CD4-positive, CD25-positive, alpha-beta regulatory T cell (primary cell): ENCODE results near the gene B3GNT2. TPM values are rescaled to one million over a fixed set of nuclear protein-coding genes. Genes with fewer than 3 reads are reported as not detected.

ENCODE experiments used
- ATAC-seq, 2 donors: fragments of 150-1000 bp; cut with Tn5 transposase; one replicate each; pipeline ENCODE4 v1.10.0; 2021; ENCODE audit warnings: low read depth in 2 of 2, moderate number of reproducible peaks in 2 of 2, moderate library complexity in 1 of 2
- DNase-seq, 3 donors: peaks; one replicate each; pipeline versions ENCODE4 v3.0.0 to v3.0.0-alpha.2; 2012 to 2022; ENCODE audit warnings: mixed read lengths in 1 of 3
- H3K27ac ChIP-seq: one replicate; pipeline ENCODE4 v1.7.0; 2013; ENCODE audit warnings: mild to moderate bottlenecking, low read length; ENCODE audit not compliant: insufficient read depth, poor library complexity, severe bottlenecking
- H3K27me3 ChIP-seq: one replicate; pipeline ENCODE4 v1.7.0; 2013; ENCODE audit warnings: low read length; ENCODE audit not compliant: control insufficient read depth, insufficient read depth
- H3K36me3 ChIP-seq: one replicate; pipeline ENCODE4 v1.7.0; 2013; ENCODE audit warnings: mild to moderate bottlenecking, low read length, moderate library complexity; ENCODE audit not compliant: control insufficient read depth, insufficient read depth
- H3K4me1 ChIP-seq: 2 replicates; pipeline ENCODE4 v1.7.0; 2013; ENCODE audit warnings: mild to moderate bottlenecking, low read length; ENCODE audit not compliant: insufficient read depth, control insufficient read depth, poor library complexity, severe bottlenecking
- H3K4me3 ChIP-seq: one replicate; pipeline ENCODE4 v1.7.0; 2013; ENCODE audit warnings: low read depth, mild to moderate bottlenecking, low read length, moderate library complexity
- H3K9me3 ChIP-seq, 2 experiments: 1 replicate in 1 of 2; 2 replicates in 1 of 2; pipeline ENCODE4 v1.7.0; 2013; ENCODE audit warnings: low read length in 2 of 2, mild to moderate bottlenecking in 1 of 2, moderate library complexity in 1 of 2; ENCODE audit not compliant: control insufficient read depth in 2 of 2
- H3K27ac Mint-ChIP-seq, 3 donors: one replicate each; pipeline ENCODE4 v1.8.0; 2020 to 2022; ENCODE audit warnings: mild to moderate bottlenecking in 3 of 3, mixed read lengths in 3 of 3, moderate library complexity in 2 of 3
- H3K27me3 Mint-ChIP-seq: one replicate; pipeline ENCODE4 v1.8.0; 2022; ENCODE audit warnings: mild to moderate bottlenecking, mixed read lengths
- H3K36me3 Mint-ChIP-seq: one replicate; pipeline ENCODE4 v1.8.0; 2020; ENCODE audit warnings: mixed read lengths
- H3K4me1 Mint-ChIP-seq, 4 donors: one replicate each; pipeline ENCODE4 v1.8.0; 2020 to 2022; ENCODE audit warnings: mixed read lengths in 4 of 4, mild to moderate bottlenecking in 1 of 4
- H3K4me3 Mint-ChIP-seq, 4 donors: one replicate each; pipeline ENCODE4 v1.8.0; 2020 to 2022; ENCODE audit warnings: mild to moderate bottlenecking in 4 of 4, mixed read lengths in 4 of 4, moderate library complexity in 3 of 4
- H3K9me3 Mint-ChIP-seq, 7 donors: one replicate each; pipeline ENCODE4 v1.8.0; 2020 to 2022; ENCODE audit warnings: mixed read lengths in 7 of 7, mild to moderate bottlenecking in 3 of 7, moderate library complexity in 2 of 7
- polyA plus RNA-seq, 4 donors: library from polyadenylated mRNA; unstranded; fragments of 300-500 nt; fragmentation: Illumina TruSeq; gene quantifications; one replicate each; pipeline ENCODE4 v1.2.3, GENCODE V29; 2021
- total RNA-seq: library from RNA; stranded (reverse); gene quantifications from one replicate; pipeline ENCODE4 v1.2.3, GENCODE V29; 2022

Gene B3GNT2
- total and polyA plus RNA-seq, 5 donors from 2014 or later: 34.8 to 61.5 (median 40.1) TPM

- no peak overlapping the region for H3K27ac Mint-ChIP-seq
- no peak overlapping the region for H3K27ac ChIP-seq
- H3K36me3 ChIP-seq: no peaks in the 10 kb centered on the region
- ATAC-seq (no peak), DNase-seq (no peak)
- H3K9me3 ChIP-seq: no peaks in the 10 kb centered on the region
- H3K4me1 Mint-ChIP-seq: peaks cover 0 to 7% (median 2%) of the 10 kb centered on the region in 4 donors
- no peak overlapping the region for H3K4me3 ChIP-seq
- no peaks in the 10 kb centered on the region for H3K27me3 ChIP-seq
- H3K4me1 ChIP-seq: no peaks in the 10 kb centered on the region
- H3K4me3 Mint-ChIP-seq: no peak overlapping the region
- no peaks in the 10 kb centered on the region for H3K27me3 Mint-ChIP-seq
- H3K9me3 Mint-ChIP-seq: peaks cover 0 to 5% (median 0%) of the 10 kb centered on the region in 7 donors
- no peaks in the 10 kb centered on the region for H3K36me3 Mint-ChIP-seq
Observed at GRCh38 chr2:62250239-62250638, 54.3 kb downstream of the B3GNT2 start.

DNA sequence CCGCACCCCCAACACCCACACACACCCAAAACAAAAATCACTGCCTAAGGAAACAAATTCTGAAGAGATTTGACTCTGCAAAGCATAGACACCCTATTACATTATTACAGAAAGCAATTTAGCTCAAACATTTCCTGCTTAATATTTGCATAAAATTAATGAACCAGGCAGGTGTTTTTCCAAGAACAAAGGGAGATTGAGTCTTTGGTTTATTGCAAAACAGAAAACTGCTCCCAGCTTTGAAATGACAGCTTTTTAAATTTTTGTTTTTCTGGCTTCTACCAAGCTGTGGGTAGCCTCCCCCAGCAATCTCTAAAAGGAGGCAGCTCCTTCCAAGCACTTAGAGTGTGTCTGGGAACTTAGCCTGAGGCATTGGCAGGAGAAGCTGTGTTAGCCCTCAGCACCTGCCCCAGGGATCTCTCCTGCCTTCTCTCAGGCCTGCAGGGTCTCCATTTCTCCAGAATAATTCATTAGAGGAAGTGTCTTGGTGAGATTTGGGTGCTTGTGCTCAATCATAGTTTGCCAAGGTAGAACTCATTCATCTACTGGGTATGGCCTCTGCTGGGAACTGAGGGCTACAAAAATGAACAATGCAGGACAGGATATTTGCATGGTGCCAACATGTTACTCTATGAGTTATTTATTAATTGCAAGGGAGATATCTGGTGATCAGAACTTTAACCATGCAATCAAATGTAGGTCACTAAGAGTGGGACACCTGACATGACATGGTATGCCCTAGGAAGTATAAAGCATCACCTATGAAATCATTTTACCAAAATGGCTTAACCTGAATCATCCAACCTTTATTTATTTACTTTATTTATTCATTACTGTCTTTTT is 58.7 kb downstream of the B3GNT2 start:
- H3K27ac ChIP-seq: no peak overlapping the region
- no peak for ATAC-seq
- peak overlapping the region in 1 of 3 donors; percentile 60 for H3K27ac Mint-ChIP-seq
- H3K9me3 ChIP-seq: no peaks in the 10 kb centered on the region
- no peaks in the 10 kb centered on the region for H3K36me3 ChIP-seq
- H3K4me3 ChIP-seq: no peak overlapping the region
- DNase-seq: no peak
- no peak overlapping the region for H3K4me3 Mint-ChIP-seq
- no peaks in the 10 kb centered on the region for H3K27me3 ChIP-seq
- H3K27me3 Mint-ChIP-seq: no peaks in the 10 kb centered on the region
- peaks cover 0 to 5% (median 2%) of the 10 kb centered on the region in 4 donors for H3K4me1 Mint-ChIP-seq
- no peaks in the 10 kb centered on the region for H3K4me1 ChIP-seq
- H3K36me3 Mint-ChIP-seq: no peaks in the 10 kb centered on the region
- peaks cover 0 to 1% (median 0%) of the 10 kb centered on the region in 7 donors for H3K9me3 Mint-ChIP-seq

DNA sequence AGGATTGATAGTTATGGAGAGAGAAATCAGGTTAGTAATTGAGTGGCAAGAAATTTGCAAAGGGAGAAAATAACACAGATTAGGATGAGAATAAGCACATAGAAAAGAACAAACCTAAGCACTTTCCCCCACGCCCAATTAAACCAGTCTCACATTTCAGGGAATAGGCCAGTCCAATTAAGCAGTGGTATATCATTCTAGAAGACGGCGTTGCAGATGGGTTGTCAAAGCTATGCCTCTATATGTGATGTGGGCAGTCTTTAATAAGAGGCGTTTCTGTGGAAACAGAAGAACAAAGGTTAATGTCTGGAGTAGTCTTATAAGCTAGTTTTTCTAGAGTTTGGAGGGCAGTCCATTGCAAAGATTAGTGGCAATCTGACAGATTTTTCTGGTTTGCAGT is 61.6 kb downstream of the B3GNT2 start:
- no peak for DNase-seq
- Histone ChIP-seq H3K27me3 (no peaks in the 10 kb centered on the region), H3K36me3 (no peaks in the 10 kb centered on the region), H3K4me3 (no peak overlapping the region), H3K9me3 (no peaks in the 10 kb centered on the region), H3K4me1 (no peaks in the 10 kb centered on the region), H3K27ac (no peak overlapping the region)
- no peaks in the 10 kb centered on the region for H3K36me3 Mint-ChIP-seq
- peaks cover 0 to 5% (median 0%) of the 10 kb centered on the region in 4 donors for H3K4me1 Mint-ChIP-seq
- ATAC-seq: no peak
- no peak overlapping the region for H3K27ac Mint-ChIP-seq
- peaks cover 0 to 1% (median 0%) of the 10 kb centered on the region in 7 donors for H3K9me3 Mint-ChIP-seq
- no peak overlapping the region for H3K4me3 Mint-ChIP-seq
- H3K27me3 Mint-ChIP-seq: no peaks in the 10 kb centered on the region

GRCh38 chr2:62263076-62263715 is 67.3 kb downstream of the B3GNT2 start:
- no peaks in the 10 kb centered on the region for H3K36me3 Mint-ChIP-seq
- no peaks in the 10 kb centered on the region for H3K27me3 Mint-ChIP-seq
- Histone ChIP-seq H3K27ac (no peak overlapping the region), H3K36me3 (no peaks in the 10 kb centered on the region), H3K4me1 (no peaks in the 10 kb centered on the region), H3K4me3 (no peak overlapping the region), H3K27me3 (no peaks in the 10 kb centered on the region), H3K9me3 (no peaks in the 10 kb centered on the region)
- no peak overlapping the region for H3K4me3 Mint-ChIP-seq
- DNase-seq: no peak
- H3K27ac Mint-ChIP-seq: no peak overlapping the region
- peaks cover 0 to 3% (median 0%) of the 10 kb centered on the region in 7 donors for H3K9me3 Mint-ChIP-seq
- H3K4me1 Mint-ChIP-seq: peaks cover 0 to 2% (median 0%) of the 10 kb centered on the region in 4 donors
- ATAC-seq: no peak

GRCh38 chr2:62264186-62264585 is 68.3 kb downstream of the B3GNT2 start:
- Mint-ChIP-seq H3K9me3 (peaks cover 0 to 5% (median 0%) of the 10 kb centered on the region in 7 donors), H3K27ac (no peak overlapping the region), H3K4me1 (no peaks in the 10 kb centered on the region), H3K36me3 (no peaks in the 10 kb centered on the region), H3K27me3 (no peaks in the 10 kb centered on the region), H3K4me3 (no peak overlapping the region)
- DNase-seq (no peak), ATAC-seq (no peak)
- H3K4me3 ChIP-seq: no peak overlapping the region
- H3K27ac ChIP-seq: no peak overlapping the region
- no peaks in the 10 kb centered on the region for H3K36me3 ChIP-seq
- H3K4me1 ChIP-seq: no peaks in the 10 kb centered on the region
- peaks cover 0 to 2% of the 10 kb centered on the region in 2 experiments for H3K9me3 ChIP-seq
- H3K27me3 ChIP-seq: no peaks in the 10 kb centered on the region

GRCh38 chr2:62265106-62265505 is 69.2 kb downstream of the B3GNT2 start:
- Mint-ChIP-seq H3K27ac (no peak overlapping the region), H3K4me1 (no peaks in the 10 kb centered on the region), H3K27me3 (no peaks in the 10 kb centered on the region), H3K4me3 (no peak overlapping the region), H3K9me3 (peaks cover 0 to 6% (median 2%) of the 10 kb centered on the region in 7 donors), H3K36me3 (no peaks in the 10 kb centered on the region)
- Histone ChIP-seq H3K9me3 (peaks cover 0 to 2% of the 10 kb centered on the region in 2 experiments), H3K27ac (no peak overlapping the region), H3K4me3 (no peak overlapping the region), H3K27me3 (no peaks in the 10 kb centered on the region), H3K4me1 (no peaks in the 10 kb centered on the region), H3K36me3 (no peaks in the 10 kb centered on the region)
- ATAC-seq (no peak), DNase-seq (no peak)

DNA sequence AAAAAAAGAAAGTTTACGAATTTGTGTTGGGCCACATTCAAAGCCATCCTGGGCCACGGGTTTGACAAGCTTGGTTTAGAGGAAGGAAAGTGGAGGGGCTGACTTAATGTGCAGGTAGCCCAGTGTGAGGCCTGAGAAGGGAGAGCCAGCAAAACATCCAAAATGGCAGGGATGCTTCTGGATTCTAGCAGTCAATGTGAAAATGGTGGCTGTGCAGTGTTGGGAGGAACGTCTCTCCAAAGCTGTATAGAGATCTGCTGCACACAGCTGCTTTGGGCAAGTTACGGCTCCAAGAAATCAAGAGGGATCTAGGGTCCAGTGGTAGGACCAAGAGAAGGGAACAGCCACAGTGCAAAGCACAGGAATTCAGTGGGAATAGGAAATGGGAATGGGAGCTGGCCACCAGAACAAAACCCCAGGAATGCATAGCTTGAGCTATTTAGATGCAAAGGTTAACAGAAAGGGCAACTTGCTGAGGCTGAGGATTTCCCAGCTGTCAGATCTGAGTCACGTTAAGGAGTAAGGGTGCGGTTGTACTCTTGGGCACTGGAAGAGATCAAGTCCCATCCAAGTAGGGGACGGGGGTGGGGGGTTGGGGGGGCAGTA is 70.6 kb downstream of the B3GNT2 start:
- Mint-ChIP-seq H3K4me1 (no peaks in the 10 kb centered on the region), H3K9me3 (peaks cover 0 to 6% (median 2%) of the 10 kb centered on the region in 7 donors), H3K27me3 (no peaks in the 10 kb centered on the region), H3K4me3 (no peak overlapping the region), H3K27ac (no peak overlapping the region), H3K36me3 (no peaks in the 10 kb centered on the region)
- Histone ChIP-seq H3K27ac (no peak overlapping the region), H3K27me3 (no peaks in the 10 kb centered on the region), H3K4me1 (no peaks in the 10 kb centered on the region), H3K4me3 (no peak overlapping the region), H3K36me3 (no peaks in the 10 kb centered on the region), H3K9me3 (peaks cover 0 to 2% of the 10 kb centered on the region in 2 experiments)
- no peak for ATAC-seq
- DNase-seq: no peak
